ENCODE measurements around the gene SCN5A.

- no peak for TF ChIP-seq EZH2 (IDR thresholded peaks at IDR 0.05; ENCODE audit: low read depth)
- TF ChIP-seq, protein P1, sequence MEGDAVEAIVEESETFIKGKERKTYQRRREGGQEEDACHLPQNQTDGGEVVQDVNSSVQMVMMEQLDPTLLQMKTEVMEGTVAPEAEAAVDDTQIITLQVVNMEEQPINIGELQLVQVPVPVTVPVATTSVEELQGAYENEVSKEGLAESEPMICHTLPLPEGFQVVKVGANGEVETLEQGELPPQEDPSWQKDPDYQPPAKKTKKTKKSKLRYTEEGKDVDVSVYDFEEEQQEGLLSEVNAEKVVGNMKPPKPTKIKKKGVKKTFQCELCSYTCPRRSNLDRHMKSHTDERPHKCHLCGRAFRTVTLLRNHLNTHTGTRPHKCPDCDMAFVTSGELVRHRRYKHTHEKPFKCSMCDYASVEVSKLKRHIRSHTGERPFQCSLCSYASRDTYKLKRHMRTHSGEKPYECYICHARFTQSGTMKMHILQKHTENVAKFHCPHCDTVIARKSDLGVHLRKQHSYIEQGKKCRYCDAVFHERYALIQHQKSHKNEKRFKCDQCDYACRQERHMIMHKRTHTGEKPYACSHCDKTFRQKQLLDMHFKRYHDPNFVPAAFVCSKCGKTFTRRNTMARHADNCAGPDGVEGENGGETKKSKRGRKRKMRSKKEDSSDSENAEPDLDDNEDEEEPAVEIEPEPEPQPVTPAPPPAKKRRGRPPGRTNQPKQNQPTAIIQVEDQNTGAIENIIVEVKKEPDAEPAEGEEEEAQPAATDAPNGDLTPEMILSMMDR (conservative IDR thresholded peaks at IDR 0.05): no peak
Measured at GRCh38 chr3:38541806-38542205, 107.7 kb downstream of the SCN5A start.

All from PC-9 (cell line).